Mesothelial cell of epicardium (in vitro differentiated cells): ENCODE measurements around the gene TNS1. TPM values are rescaled to one million over a fixed set of nuclear protein-coding genes. Genes with fewer than 3 reads are reported as not detected.

Experiments used
- DNase-seq, 2 experiments: peaks; one replicate each; pipeline ENCODE4 v3.0.0; 2021; ENCODE audit warnings: low spot score in 2 of 2; ENCODE audit not compliant: unreplicated experiment in 2 of 2
- H3K27ac Mint-ChIP-seq: 2 replicates; pipeline ENCODE4 v1.8.0; 2021; ENCODE audit warnings: mixed read lengths
- H3K27me3 Mint-ChIP-seq: 2 replicates; pipeline ENCODE4 v1.8.0; 2021; ENCODE audit warnings: low read depth, mixed read lengths
- H3K36me3 Mint-ChIP-seq: 2 replicates; pipeline ENCODE4 v1.8.0; 2021; ENCODE audit warnings: mixed read lengths
- H3K4me1 Mint-ChIP-seq: 2 replicates; pipeline ENCODE4 v1.8.0; 2021; ENCODE audit warnings: mixed read lengths
- H3K4me3 Mint-ChIP-seq: 2 replicates; pipeline ENCODE4 v1.8.0; 2021; ENCODE audit warnings: mild to moderate bottlenecking, moderate library complexity, mixed read lengths
- H3K9me3 Mint-ChIP-seq: 2 replicates; pipeline ENCODE4 v1.8.0; 2021; ENCODE audit warnings: mixed read lengths
- CTCF ChIP-seq: fragments of 200-600 bp; sonication (generic); IDR thresholded peaks from one replicate; pipeline ENCODE4 v1.5.0; 2021; ENCODE audit warnings: antibody characterized with exemption; ENCODE audit not compliant: unreplicated experiment
- total RNA-seq: library from RNA; stranded (reverse); gene quantifications from 3 replicates; pipeline ENCODE4 v1.2.1, GENCODE V29; 2021

TNS1 gene
- total RNA-seq, 1 donor from 2014 or later: 130 TPM

- no peak for TF ChIP-seq CTCF
- H3K4me1 Mint-ChIP-seq: peaks cover 41% of the 10 kb centered on the region
- peaks cover under 1% of the 10 kb centered on the region for H3K36me3 Mint-ChIP-seq
- no peak overlapping the region for H3K4me3 Mint-ChIP-seq
- no peaks in the 10 kb centered on the region for H3K9me3 Mint-ChIP-seq
- no peaks in the 10 kb centered on the region for H3K27me3 Mint-ChIP-seq
- DNase-seq: no peak
- no peak overlapping the region for H3K27ac Mint-ChIP-seq
Measured at GRCh38 chr2:217908544-217908943, 94.3 kb downstream of the TNS1 start.

GRCh38 chr2:217907266-217907665 is 95.5 kb downstream of the TNS1 start:
- H3K9me3 Mint-ChIP-seq: no peaks in the 10 kb centered on the region
- H3K27ac Mint-ChIP-seq: no peak overlapping the region
- TF ChIP-seq CTCF: no peak
- peaks cover 45% of the 10 kb centered on the region for H3K4me1 Mint-ChIP-seq
- DNase-seq: no peak
- H3K36me3 Mint-ChIP-seq: peaks cover 3% of the 10 kb centered on the region
- no peak overlapping the region for H3K4me3 Mint-ChIP-seq
- no peaks in the 10 kb centered on the region for H3K27me3 Mint-ChIP-seq

- Mint-ChIP-seq H3K27me3 (no peaks in the 10 kb centered on the region), H3K36me3 (peaks cover 3% of the 10 kb centered on the region), H3K4me1 (peaks cover 44% of the 10 kb centered on the region), H3K4me3 (no peak overlapping the region), H3K27ac (no peak overlapping the region), H3K9me3 (no peaks in the 10 kb centered on the region)
- no peak for TF ChIP-seq CTCF
- no peak for DNase-seq
Measured at GRCh38 chr2:217906798-217907197, 96.0 kb downstream of the TNS1 start.

- no peak for TF ChIP-seq CTCF
- Mint-ChIP-seq H3K36me3 (peaks cover 3% of the 10 kb centered on the region), H3K4me3 (no peak overlapping the region), H3K9me3 (no peaks in the 10 kb centered on the region), H3K27me3 (no peaks in the 10 kb centered on the region), H3K27ac (no peak overlapping the region), H3K4me1 (peaks cover 36% of the 10 kb centered on the region)
- no peak for DNase-seq
Measured at GRCh38 chr2:217905896-217906295, 96.9 kb downstream of the TNS1 start.

GRCh38 chr2:217905395-217905794 is 97.4 kb downstream of the TNS1 start:
- H3K27me3 Mint-ChIP-seq: no peaks in the 10 kb centered on the region

More at GRCh38 chr2:217905395-217905794, 97.4 kb downstream of the TNS1 start:
- H3K36me3 Mint-ChIP-seq: peaks cover 3% of the 10 kb centered on the region
- TF ChIP-seq CTCF: no peak
- no peak overlapping the region for H3K27ac Mint-ChIP-seq
- H3K4me3 Mint-ChIP-seq: no peak overlapping the region
- peaks cover 34% of the 10 kb centered on the region for H3K4me1 Mint-ChIP-seq
- no peaks in the 10 kb centered on the region for H3K9me3 Mint-ChIP-seq
- no peak for DNase-seq
